GM23338 (cell line): Measurements from ENCODE around the gene NBEAL2. TPM values are rescaled to one million over a fixed set of nuclear protein-coding genes. Genes with fewer than 3 reads are reported as not detected.

Experiments used
- ETS1 ChIP-seq: IDR thresholded peaks from 2 replicates; pipeline ENCODE4 v1.6.1; 2016; ENCODE audit warnings: antibody characterized with exemption
- EZH2phosphoT487 ChIP-seq: fragments of 200-600 bp; sonication (generic); IDR thresholded peaks from one replicate; pipeline ENCODE4 v1.8.1; 2018; ENCODE audit warnings: antibody characterized with exemption; ENCODE audit not compliant: unreplicated experiment
- POLR2AphosphoS5 ChIP-seq: IDR thresholded peaks from 2 replicates; pipeline ENCODE4 v1.6.1; 2016; ENCODE audit warnings: antibody characterized with exemption, low read depth
- STAT1 ChIP-seq: IDR thresholded peaks from one replicate; pipeline ENCODE4 v1.6.1; 2016; ENCODE audit warnings: antibody characterized with exemption; ENCODE audit not compliant: unreplicated experiment
- ZNF114 ChIP-seq: fragments of 250-450 bp; sonication (Bioruptor Pico); IDR thresholded peaks from 2 replicates; pipeline ENCODE4 v1.5.0; 2020; ENCODE audit warnings: mild to moderate bottlenecking, moderate library complexity
- polyA plus RNA-seq: library from polyadenylated mRNA; unstranded; fragments of >200 nt; fragmentation: Nextera tagmentation; extraction: Ambion mirVana; gene quantifications from 2 replicates; pipeline ENCODE4 v1.2.1, GENCODE V29; 2016
- total RNA-seq: library from RNA; depleted of rRNA; stranded (reverse); fragments of >200 nt; shearing (Covaris generic); gene quantifications from 2 replicates; pipeline ENCODE4 v1.2.3, GENCODE V29; 2014
- TF ChIP-seq, protein P1 (sequence below): fragments of 250-450 bp; sonication (Bioruptor Pico); IDR thresholded peaks from 2 replicates; pipeline ENCODE4 v1.5.0; 2020; ENCODE audit warnings: mild to moderate bottlenecking, moderate library complexity
- TF ChIP-seq, protein P2 (sequence below), 2 experiments: fragments of 200-600 bp in 1 of 2; sonication (generic) in 1 of 2; conservative IDR thresholded peaks; 2 replicates each; pipeline versions ENCODE4 v1.5.1 to v1.6.1; 2016 to 2017; ENCODE audit warnings: antibody characterized with exemption in 2 of 2, low read depth in 2 of 2, mild to moderate bottlenecking in 2 of 2, moderate library complexity in 1 of 2

NBEAL2 gene
- total and polyA plus RNA-seq, 2 experiments from 2014 or later, result 13.5 to 79.9 TPM

- TF ChIP-seq, protein P1, sequence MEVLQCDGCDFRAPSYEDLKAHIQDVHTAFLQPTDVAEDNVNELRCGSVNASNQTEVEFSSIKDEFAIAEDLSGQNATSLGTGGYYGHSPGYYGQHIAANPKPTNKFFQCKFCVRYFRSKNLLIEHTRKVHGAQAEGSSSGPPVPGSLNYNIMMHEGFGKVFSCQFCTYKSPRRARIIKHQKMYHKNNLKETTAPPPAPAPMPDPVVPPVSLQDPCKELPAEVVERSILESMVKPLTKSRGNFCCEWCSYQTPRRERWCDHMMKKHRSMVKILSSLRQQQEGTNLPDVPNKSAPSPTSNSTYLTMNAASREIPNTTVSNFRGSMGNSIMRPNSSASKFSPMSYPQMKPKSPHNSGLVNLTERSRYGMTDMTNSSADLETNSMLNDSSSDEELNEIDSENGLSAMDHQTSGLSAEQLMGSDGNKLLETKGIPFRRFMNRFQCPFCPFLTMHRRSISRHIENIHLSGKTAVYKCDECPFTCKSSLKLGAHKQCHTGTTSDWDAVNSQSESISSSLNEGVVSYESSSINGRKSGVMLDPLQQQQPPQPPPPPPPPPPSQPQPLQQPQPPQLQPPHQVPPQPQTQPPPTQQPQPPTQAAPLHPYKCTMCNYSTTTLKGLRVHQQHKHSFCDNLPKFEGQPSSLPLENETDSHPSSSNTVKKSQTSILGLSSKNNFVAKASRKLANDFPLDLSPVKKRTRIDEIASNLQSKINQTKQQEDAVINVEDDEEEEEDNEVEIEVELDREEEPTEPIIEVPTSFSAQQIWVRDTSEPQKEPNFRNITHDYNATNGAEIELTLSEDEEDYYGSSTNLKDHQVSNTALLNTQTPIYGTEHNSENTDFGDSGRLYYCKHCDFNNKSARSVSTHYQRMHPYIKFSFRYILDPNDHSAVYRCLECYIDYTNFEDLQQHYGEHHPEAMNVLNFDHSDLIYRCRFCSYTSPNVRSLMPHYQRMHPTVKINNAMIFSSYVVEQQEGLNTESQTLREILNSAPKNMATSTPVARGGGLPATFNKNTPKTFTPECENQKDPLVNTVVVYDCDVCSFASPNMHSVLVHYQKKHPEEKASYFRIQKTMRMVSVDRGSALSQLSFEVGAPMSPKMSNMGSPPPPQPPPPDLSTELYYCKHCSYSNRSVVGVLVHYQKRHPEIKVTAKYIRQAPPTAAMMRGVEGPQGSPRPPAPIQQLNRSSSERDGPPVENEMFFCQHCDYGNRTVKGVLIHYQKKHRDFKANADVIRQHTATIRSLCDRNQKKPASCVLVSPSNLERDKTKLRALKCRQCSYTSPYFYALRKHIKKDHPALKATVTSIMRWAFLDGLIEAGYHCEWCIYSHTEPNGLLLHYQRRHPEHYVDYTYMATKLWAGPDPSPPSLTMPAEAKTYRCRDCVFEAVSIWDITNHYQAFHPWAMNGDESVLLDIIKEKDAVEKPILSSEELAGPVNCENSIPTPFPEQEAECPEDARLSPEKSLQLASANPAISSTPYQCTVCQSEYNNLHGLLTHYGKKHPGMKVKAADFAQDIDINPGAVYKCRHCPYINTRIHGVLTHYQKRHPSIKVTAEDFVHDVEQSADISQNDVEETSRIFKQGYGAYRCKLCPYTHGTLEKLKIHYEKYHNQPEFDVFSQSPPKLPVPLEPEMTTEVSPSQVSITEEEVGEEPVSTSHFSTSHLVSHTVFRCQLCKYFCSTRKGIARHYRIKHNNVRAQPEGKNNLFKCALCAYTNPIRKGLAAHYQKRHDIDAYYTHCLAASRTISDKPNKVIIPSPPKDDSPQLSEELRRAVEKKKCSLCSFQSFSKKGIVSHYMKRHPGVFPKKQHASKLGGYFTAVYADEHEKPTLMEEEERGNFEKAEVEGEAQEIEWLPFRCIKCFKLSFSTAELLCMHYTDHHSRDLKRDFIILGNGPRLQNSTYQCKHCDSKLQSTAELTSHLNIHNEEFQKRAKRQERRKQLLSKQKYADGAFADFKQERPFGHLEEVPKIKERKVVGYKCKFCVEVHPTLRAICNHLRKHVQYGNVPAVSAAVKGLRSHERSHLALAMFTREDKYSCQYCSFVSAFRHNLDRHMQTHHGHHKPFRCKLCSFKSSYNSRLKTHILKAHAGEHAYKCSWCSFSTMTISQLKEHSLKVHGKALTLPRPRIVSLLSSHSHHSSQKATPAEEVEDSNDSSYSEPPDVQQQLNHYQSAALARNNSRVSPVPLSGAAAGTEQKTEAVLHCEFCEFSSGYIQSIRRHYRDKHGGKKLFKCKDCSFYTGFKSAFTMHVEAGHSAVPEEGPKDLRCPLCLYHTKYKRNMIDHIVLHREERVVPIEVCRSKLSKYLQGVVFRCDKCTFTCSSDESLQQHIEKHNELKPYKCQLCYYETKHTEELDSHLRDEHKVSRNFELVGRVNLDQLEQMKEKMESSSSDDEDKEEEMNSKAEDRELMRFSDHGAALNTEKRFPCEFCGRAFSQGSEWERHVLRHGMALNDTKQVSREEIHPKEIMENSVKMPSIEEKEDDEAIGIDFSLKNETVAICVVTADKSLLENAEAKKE (CRISPR knock-in tag), result no peak
- TF ChIP-seq ETS1 (no peak), POLR2AphosphoS5 (no peak), ZNF114 (CRISPR knock-in tag) (no peak), STAT1 (no peak), EZH2phosphoT487 (no peak)
- TF ChIP-seq, protein P2, sequence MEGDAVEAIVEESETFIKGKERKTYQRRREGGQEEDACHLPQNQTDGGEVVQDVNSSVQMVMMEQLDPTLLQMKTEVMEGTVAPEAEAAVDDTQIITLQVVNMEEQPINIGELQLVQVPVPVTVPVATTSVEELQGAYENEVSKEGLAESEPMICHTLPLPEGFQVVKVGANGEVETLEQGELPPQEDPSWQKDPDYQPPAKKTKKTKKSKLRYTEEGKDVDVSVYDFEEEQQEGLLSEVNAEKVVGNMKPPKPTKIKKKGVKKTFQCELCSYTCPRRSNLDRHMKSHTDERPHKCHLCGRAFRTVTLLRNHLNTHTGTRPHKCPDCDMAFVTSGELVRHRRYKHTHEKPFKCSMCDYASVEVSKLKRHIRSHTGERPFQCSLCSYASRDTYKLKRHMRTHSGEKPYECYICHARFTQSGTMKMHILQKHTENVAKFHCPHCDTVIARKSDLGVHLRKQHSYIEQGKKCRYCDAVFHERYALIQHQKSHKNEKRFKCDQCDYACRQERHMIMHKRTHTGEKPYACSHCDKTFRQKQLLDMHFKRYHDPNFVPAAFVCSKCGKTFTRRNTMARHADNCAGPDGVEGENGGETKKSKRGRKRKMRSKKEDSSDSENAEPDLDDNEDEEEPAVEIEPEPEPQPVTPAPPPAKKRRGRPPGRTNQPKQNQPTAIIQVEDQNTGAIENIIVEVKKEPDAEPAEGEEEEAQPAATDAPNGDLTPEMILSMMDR (conservative IDR thresholded peaks at IDR 0.05; ENCODE audit: low read depth in 2 of 2), result no peak
Observed at GRCh38 chr3:46965151-46965550, 14.3 kb upstream of the NBEAL2 start (continued).
